NCI-H345 treated with DMSO at 0.1 percent for 48 hours (cell line): ENCODE results near the gene GPRIN3.
"Not testable (repeated sequence)": the region's sequence is repeated elsewhere in the genome, so short reads cannot be mapped to it uniquely, and the experiment has no call there.

Experiments
- DNase-seq: peaks from one replicate; lab custom pipeline; 2025; ENCODE audit not compliant: unreplicated experiment; lab: John Stamatoyannopoulos, UW

Gene GPRIN3

DNA sequence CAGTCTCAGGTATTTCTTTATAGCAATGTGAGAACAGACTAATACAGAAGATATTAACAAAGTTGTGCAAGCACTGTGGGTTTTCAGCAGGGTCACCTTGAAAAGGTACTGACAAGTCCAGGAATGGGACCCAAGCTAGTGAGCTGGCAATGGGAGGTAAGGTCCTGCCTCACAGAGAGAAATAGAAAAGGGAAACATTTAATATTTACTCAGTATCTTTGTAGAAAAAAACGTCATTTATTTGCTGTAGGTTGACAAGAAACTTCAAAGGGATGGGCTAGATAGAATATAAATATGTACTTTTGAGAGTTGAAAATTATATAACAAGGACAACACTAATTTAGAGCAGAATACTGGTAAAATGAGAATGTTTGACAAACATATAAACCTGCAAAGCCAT, 89.0 kb downstream of the GPRIN3 start:
- DNase-seq: no peak

DNA sequence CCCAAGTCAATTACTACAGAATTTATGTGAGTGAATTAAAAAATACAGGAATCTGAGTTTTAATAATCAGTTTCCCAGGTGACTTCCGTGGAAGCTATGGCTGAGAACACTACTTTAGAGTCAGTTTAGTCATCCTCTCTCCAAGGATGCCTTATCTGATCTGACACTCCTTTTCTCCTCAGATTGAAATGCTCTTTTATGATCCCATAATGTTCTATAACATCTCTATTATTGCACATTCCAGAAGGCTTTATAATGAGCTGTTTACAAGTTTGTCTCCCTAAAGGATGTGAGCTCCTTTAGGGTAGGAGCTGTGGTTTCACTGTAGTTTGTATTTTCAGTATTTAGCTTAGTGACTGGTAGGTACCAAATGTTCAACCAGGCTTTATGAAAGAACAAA, 90.0 kb downstream of the GPRIN3 start:
- no peak for DNase-seq

DNA sequence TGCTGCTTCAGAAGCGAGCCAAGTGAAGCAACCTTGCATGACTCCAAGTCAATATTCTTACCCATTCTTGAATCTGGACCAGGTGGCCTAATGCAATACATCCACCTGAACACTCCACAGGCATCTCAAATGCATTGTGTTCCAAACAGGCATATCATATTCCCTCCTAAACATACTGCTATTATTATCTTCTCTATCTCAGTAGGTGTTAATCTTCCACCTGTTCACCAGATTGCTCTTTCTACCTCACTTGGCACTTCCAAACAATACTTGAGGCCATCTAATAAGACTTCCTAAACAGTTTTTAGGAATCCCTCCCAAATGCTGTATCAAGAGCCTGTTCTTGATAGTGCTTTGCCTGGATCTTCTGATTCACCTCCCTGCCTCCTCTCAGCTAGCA, 90.7 kb downstream of the GPRIN3 start:
- no peak for DNase-seq

DNA sequence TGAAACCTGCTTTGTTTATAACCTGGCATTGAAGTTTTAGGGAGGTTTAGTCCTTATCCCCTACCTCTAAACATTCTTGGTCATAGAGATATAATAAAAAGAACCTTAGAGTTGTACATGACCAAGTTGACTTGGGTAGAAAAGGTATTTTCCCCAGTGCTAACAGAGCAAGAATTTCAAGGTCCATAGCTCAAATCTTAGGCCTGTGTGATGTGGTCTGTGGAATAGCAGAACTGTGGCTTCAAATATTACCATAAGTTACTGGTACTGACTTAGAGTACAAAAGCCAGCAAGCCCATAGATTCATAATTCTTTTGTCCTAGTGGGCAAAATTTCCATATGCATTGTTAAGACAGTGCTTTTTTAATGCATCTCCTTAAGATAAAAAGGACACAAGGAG, 91.2 kb downstream of the GPRIN3 start:
- DNase-seq: no peak

DNA sequence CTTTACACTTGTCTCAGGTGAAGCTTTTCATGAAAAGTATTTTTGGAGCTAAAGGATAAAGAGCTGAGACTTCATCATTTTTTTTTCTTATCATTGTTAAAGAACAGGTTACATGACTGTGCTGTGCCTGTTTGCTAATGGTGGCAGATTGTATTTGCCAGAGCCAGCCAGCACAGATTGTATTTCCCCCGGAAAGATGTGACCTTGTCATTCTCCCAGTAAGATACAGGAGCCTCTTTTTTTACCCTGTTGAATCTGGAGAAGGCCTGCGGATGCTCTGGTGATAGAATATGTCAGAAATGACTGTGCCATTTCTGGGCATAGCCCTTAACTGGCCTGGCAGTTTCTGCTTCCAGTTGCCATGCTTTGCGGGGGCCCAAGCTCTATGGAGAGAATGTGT, 91.9 kb downstream of the GPRIN3 start:
- DNase-seq: no peak

DNA sequence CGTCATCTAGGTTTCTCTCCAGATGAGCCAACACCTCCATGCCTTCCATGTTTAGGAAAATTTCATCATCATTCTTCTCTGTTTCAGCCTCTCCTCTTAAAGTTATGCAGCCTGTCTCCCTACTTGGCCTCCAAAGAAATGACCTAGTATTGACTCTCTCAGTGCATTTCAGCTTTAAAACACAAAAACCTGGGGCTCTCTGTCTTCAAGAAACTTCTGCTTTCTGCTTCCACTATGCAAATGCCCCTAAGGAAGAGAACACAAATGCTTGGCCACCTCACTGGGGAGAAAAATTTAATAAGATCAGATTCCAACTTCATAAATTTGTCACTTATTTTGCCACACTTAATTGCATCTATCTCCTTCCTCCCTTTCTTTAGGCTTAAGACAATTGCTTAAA, 93.3 kb downstream of the GPRIN3 start:
- DNase-seq: no peak

DNA sequence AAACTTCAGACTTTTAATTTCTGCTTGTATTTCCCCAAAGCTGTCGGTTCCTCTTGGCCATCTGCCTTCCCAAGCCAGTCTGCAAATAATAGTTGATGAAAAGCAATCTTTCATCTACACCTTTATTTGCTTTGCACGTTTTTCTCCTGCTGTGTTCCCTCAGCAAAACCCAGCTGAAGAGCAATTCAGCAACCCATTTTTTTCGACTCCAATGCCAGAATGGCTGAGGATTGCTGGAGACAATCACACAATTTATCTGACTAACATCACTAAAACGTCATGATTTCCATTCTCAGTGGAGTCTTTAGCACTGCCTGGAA, 94.3 kb downstream of the GPRIN3 start:
- DNase-seq: no peak

DNA sequence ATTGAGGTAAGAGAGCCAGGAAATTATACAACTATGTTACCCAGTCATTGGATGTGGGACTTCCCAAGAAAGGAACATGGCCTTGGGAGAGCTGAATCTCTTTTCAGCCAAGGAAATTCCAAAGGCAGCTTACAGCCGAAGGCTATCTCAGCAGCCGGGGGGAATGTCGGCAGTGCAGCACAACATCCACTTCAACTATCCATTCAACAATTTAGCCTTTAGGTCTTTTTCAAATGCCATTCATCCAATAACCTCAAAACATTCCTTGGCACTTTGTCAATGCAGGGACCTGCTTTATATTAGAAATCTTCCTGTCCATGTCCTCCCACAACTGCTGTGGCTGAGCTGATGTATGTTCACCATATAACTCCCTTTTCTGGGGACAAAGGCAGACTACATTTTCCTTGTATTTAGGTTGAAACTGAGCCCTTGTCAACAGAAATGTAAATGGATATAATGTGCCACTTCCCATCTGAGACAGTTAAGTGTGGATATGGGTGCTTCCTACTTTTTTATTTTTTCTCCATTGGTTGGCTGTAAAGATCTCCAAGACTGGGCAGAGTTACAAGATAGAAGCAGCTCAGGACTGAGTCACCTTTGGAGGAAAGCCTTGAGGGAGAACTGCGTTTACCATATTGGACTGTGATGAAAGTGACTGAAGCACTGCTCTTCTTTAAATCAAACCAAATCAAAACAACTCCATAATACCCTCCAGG, 94.8 kb downstream of the GPRIN3 start:
- DNase-seq: no peak

DNA sequence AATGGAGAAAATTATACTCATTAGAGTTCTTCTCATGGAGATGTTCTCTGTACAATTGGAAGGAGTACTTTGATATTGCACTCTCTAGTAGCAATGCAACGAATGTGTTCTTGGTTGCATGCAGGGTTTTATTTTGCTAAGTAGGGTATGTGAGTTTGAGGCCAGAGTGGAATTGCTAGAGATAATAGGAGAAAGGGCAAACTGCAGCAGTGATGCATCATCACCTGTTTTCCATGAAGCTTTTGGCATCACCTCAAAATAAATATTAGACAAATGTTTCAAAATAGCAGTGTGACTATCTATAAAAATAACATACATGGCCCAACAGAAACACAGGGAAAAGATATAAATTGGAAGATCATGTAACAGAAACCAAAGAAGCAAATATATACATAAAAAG, 103.0 kb downstream of the GPRIN3 start:
- DNase-seq: no peak

DNA sequence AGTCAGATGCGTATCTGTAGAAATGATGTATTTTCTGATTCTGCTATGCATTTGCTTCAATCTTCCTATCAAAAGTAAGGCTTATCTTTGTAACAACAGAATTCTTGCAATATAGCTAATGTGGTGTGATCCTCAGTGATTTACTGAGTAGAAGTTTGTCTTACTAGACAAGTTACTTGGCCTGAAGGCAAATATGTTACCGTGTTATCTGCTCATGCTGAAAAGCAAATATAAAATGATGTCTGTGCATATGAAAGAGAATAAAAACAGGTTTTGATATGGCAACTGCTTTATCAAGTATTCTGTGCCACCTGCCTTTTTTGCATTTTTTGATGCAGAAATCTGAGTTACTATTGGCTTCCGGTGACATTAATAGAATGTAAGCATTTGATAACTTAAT, 103.7 kb downstream of the GPRIN3 start:
- no peak for DNase-seq

DNA sequence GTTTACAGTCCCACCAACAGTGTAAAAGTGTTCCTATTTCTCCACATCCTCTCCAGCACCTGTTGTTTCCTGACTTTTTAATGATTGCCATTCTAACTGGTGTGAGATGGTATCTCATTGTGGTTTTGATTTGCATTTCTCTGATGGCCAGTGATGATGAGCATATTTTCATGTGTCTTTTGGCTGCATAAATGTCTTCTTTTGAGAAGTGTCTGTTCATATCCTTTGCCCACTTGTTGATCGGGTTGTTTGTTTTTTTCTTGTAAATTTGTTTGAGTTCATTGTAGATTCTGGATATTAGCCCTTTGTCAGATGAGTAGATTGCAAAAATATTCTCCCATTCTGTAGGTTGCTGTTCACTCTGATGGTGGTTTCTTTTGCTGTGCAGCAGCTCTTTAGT, 108.2 kb downstream of the GPRIN3 start:
- DNase-seq: not testable (repeated sequence)

DNA sequence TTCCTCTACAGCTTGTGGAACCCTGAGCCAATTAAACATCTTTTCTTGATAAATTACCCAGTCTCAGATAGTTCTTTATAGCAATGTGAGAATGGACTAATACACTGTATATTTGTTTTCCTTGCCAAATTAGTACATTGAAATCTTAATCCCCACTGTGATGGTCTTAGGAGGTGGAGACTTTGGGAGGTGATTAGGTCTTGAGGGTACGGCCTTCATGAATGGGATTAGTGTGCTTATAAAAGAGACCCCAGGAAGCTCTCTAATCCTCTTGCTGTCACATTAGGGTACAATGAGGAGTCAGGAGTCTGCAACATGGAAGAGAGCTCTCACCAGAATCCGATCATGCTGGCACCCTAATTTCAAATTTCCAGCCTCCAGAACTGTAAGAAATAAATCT, 109.7 kb downstream of the GPRIN3 start:
- no peak for DNase-seq

DNA sequence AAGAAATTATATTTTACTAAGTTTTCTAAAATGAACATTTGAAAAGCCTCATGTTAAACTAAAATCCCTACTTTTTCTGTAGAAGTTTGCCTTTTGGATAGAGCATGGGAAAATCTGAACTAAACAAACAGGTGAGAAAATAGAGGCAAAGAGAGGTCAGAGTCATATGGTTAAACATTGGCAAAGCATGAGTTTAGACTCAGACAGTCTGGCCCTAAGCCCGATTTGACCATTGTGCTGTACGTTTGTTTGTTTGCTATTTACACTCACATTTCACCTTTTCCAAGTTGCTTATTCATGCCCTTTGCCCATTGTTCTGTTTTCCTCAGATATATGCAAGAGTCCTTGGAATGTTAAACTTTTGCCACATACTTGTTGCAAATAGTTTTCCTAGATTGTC, 110.9 kb downstream of the GPRIN3 start:
- no peak for DNase-seq

DNA sequence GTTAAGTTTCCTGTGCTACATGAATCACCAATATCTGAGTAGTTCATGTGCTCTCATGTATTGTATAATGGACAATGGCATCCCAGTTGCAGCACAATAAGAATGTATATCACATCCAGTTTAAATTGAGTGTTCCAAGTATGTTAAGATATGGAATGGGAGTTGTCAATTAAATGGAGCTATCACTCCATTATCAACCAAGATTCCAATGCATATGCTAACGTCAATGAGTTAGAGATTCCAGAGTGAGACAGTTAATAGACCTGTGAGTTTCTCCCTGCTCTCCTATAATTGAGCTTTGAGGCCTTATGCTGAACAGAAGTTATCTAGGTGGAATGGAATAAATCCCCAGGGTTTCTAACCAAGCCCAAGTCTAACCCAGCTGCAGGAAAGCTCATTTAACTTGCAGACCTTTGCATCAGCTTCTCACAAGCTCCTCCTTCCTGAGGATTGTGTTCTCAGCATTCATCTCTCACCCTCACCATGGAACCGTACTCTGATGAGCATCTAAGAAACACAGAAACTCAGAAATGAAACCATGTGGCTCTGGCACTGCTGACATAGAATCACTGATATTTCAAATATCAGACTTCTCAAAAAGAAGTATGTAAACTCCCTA, 111.4 kb downstream of the GPRIN3 start:
- DNase-seq: no peak

DNA sequence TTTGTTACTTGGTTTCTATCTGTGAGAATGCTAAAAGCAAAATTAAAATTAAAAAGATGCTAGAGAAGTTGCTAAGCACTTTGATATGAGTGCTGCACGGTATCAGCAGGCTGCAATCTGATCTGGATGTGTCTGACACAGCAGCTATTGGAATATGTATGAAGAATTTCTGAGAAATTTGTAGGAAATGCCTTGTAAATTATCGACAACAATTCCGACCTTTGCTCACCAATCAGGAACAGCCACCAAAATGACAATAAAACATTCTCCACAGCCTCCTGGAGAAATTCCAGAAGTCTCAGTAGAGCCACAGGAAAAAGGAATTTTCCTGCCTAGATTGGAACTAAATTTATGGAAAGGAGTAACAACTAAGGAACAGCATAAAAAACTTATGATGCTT, 113.8 kb downstream of the GPRIN3 start:
- no peak for DNase-seq
